ENCODE results near the gene SKI. TPM values are rescaled to one million over a fixed set of nuclear protein-coding genes. Genes with fewer than 3 reads are reported as not detected.
A peak's percentile ranks its signal among the peaks of the same experiment; 100 is the strongest.

Gene SKI
- 26.9 and 33.8 TPM in 2 replicates for total RNA-seq

- Histone ChIP-seq H3K4me3 (ENCODE audit: low read depth, low read length) (peak within 1 kb of the TSS; percentile 90), H3K27me3 (ENCODE audit: control insufficient read depth, insufficient read depth, low read length) (no peaks in the 10 kb centered on the region), H3K36me3 (ENCODE audit: control insufficient read depth, insufficient read depth, low read length) (no peaks in the 10 kb centered on the region)
- DNase-seq (ENCODE audit: low read depth) = no peak
- TF ChIP-seq, protein P1, sequence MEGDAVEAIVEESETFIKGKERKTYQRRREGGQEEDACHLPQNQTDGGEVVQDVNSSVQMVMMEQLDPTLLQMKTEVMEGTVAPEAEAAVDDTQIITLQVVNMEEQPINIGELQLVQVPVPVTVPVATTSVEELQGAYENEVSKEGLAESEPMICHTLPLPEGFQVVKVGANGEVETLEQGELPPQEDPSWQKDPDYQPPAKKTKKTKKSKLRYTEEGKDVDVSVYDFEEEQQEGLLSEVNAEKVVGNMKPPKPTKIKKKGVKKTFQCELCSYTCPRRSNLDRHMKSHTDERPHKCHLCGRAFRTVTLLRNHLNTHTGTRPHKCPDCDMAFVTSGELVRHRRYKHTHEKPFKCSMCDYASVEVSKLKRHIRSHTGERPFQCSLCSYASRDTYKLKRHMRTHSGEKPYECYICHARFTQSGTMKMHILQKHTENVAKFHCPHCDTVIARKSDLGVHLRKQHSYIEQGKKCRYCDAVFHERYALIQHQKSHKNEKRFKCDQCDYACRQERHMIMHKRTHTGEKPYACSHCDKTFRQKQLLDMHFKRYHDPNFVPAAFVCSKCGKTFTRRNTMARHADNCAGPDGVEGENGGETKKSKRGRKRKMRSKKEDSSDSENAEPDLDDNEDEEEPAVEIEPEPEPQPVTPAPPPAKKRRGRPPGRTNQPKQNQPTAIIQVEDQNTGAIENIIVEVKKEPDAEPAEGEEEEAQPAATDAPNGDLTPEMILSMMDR (IDR thresholded peaks at IDR 0.05; ENCODE audit: insufficient read depth, low read length, poor library complexity, severe bottlenecking) = no peak
Measured at GRCh38 chr1:2228157-2228594, at the start of gene SKI. Gene SKI, plus strand, starts transcription at chr1:2228319. Its CDS starts 448 bp downstream, at chr1:2228767.

GRCh38 chr1:2178875-2179274 is 49.2 kb upstream of the SKI start:
- TF ChIP-seq, protein P1 (IDR thresholded peaks at IDR 0.05; ENCODE audit: insufficient read depth, low read length, poor library complexity, severe bottlenecking) = no peak
- Histone ChIP-seq H3K4me3 (ENCODE audit: low read depth, low read length) (no peak overlapping the region), H3K36me3 (ENCODE audit: control insufficient read depth, insufficient read depth, low read length) (peaks cover 2% of the 10 kb centered on the region), H3K27me3 (ENCODE audit: control insufficient read depth, insufficient read depth, low read length) (no peaks in the 10 kb centered on the region)
- no peak for DNase-seq (ENCODE audit: low read depth)

DNA sequence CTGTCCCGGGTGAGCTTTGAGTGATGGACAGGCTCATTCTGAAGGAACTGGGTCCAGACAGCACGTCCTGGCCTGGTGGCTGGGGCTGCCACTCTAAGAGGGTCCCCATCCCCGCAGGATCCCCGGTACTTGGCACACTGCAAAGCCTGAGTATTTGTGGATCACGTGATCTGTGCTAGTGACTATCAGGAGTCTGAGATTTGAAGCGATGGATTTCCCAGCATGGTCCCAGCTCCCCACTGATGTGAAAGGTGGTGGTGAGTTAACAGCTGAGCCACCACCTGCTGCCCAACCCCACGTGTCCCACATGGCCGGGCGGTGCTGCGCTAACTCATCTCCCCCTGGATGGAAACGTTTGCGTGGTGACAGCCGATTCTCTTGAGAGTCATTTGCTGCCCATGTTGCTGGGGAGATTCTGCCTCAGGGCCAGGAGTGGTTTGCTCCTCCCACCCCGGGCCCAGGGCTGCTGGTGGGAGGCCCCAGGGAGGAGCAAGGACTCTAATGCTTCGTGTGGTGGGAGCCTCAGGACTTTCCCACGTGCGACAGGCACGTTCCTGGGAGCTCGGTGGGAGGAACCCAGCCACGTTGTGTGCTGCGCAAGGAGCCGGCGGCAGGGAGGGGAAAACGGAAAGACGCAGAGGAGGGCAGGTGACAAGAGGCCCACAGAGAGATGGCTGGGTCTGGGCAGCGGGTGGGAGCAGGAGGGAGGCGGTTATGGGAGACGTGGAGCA is 48.7 kb upstream of the SKI start:
- H3K36me3 ChIP-seq (ENCODE audit: control insufficient read depth, insufficient read depth, low read length) = peaks cover 2% of the 10 kb centered on the region
- H3K27me3 ChIP-seq (ENCODE audit: control insufficient read depth, insufficient read depth, low read length) = no peaks in the 10 kb centered on the region
- H3K4me3 ChIP-seq (ENCODE audit: low read depth, low read length) = no peak overlapping the region
- no peak for DNase-seq (ENCODE audit: low read depth)
- TF ChIP-seq, protein P1 (IDR thresholded peaks at IDR 0.05; ENCODE audit: insufficient read depth, low read length, poor library complexity, severe bottlenecking) = no peak

DNA sequence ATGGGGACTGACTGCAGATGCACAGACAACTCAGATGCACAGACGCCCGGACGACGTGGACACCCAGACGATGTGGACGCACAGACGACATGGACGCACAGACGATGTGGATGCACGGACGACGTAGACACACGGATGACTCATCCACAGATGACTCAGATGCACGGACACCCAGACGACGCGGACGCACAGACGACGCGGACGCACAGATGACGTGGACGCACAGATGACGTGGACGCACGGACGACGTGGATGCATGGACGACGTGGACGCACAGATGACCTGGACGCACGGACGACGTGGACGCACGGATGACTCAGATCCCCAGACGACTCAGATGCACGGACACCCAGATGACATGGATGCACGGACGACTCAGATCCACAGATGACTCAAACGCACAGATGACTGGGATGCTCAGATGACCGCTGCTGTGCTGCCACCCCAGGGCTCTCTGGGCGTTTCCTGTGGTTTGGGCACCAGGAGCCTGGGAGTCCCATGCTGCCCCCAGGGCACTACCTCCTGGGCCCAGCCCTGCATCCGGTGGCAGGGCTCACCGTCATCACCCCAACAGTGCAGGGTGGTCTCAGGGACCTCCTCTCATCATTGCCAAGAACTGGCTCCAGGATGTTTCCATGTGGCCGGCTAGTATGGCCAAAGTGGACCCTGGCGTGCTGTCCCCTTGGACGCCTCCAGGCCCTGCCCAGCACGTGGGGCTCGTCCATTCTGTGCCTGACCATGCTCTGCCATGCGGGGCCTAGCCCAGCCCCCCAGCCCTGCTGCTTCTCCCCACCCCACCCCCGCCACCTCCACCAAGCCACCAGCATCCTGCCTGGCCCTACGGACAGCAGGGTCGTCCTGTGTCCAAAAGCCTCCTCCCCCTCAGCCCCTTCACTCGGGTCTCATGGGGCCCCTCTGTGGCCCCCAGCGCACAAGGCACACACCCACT is 47.5 kb upstream of the SKI start:
- H3K27me3 ChIP-seq (ENCODE audit: control insufficient read depth, insufficient read depth, low read length) = no peaks in the 10 kb centered on the region
- no peak for DNase-seq (ENCODE audit: low read depth)
- TF ChIP-seq, protein P1 (IDR thresholded peaks at IDR 0.05; ENCODE audit: insufficient read depth, low read length, poor library complexity, severe bottlenecking) = no peak
- H3K36me3 ChIP-seq (ENCODE audit: control insufficient read depth, insufficient read depth, low read length) = peaks cover 2% of the 10 kb centered on the region
- no peak overlapping the region for H3K4me3 ChIP-seq (ENCODE audit: low read depth, low read length)

DNA sequence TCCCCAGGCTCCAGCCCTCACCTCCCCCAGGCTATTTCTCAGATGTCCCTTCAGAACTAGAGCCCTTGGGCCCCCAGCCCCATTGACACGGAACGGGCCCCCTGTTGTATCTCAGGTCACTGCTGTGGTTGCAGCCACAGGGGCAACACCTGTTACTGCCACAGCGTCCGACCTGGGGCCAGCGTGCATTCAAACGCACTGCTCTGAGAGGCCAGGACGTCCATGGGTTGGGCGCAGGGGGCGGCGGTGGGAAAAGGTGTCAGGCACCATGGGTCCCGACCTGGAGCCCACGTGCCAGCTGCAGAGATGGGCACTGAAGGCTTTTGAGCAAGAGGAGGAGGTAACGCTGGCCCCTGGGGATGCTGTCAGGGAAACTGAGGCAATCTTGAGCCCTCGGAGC is 46.8 kb upstream of the SKI start:
- DNase-seq (ENCODE audit: low read depth) = no peak
- no peaks in the 10 kb centered on the region for H3K36me3 ChIP-seq (ENCODE audit: control insufficient read depth, insufficient read depth, low read length)
- H3K4me3 ChIP-seq (ENCODE audit: low read depth, low read length) = no peak overlapping the region
- H3K27me3 ChIP-seq (ENCODE audit: control insufficient read depth, insufficient read depth, low read length) = no peaks in the 10 kb centered on the region
- TF ChIP-seq, protein P1 (IDR thresholded peaks at IDR 0.05; ENCODE audit: insufficient read depth, low read length, poor library complexity, severe bottlenecking) = no peak
